GM19467 (cell line): ENCODE results near the gene SUPT5H.
A peak's percentile ranks its signal among the peaks of the same experiment; 100 is the strongest.

Experiments
- ATAC-seq: cut with Tn5 transposase; IDR thresholded peaks from one replicate; pipeline ENCODE4 v1.9.1; 2021; ENCODE audit warnings: mild to moderate bottlenecking, moderate library complexity; ENCODE audit not compliant: unreplicated experiment

The SUPT5H gene

DNA sequence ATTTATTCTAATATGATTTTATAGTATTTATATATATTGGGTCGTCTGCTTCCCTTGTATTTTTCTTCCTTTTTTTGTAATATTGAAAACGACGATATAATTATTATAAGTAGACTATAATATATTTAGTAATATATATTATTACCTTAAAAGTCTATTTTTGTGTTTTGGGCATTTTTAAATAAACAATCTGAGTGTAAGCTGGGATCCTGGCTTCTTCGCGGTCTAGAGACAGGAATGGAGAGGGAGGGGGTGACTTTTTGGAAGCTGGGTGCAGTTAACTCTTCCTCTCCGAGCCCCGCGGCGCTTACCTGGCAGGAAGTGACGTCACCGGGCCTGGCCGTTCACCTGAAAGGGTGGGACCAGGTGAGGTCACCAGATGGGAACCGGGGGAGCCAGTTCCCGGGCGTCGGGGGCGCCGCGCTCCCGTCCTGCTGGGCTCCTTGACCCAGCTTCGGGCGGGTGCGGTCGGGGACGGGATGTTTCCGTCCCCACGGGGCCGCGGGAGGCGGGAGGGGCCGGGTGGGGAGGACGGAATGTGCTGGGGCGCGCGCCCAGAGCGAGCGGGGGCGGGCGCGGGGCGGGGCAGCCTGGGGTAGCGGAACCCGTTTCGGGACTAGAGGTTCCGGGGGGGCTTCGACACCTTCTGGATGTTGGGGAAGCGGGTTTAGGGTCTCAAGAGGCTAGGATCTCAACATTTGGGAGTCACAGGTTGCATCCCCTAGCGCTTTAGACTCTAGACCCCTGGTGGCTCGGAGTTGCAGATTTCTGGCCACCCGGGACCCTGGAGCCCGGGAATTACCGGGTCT lies 36.0 kb upstream of the SUPT5H start:
- no peak for ATAC-seq

DNA sequence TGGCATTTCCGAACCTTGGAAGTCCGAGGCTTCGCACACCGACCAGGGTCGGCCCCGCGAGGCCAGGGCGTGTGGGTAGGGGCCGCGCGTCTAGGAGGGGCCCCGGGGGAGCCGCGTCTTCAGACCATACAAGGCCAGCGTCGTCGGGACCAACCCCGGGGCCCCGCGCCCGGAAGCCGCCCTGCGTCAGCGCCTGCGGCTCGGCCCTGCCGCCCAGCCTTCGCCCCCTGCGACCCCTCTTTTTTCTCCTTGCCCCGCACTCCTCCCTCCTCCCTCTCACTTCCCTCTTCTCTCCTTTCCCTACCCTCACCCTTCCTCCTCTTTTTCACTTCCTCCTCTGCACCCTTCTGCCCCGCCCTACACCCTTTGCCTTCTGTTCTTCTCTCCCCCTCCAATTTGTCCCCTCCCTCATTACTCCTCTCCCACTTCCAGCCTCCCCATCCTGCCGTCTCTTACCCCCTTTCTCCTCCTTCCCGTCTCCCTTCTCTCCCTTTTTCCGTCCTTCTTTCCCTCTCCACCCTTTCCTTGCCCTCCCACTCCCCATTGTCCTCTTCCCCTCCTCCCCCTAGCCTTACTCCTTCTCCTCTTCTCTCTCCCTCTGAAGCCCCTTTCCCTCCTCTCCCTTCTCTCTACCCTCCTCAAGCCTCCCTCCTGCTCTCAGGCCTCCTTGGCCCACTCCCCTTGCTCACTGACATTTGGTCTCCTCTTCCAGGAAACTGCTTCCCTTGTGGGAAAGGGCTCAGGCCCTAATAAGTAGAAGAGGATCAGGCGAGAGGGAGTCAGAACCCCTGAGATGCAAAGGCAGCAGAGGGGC lies 35.2 kb upstream of the SUPT5H start:
- ATAC-seq: no peak

DNA sequence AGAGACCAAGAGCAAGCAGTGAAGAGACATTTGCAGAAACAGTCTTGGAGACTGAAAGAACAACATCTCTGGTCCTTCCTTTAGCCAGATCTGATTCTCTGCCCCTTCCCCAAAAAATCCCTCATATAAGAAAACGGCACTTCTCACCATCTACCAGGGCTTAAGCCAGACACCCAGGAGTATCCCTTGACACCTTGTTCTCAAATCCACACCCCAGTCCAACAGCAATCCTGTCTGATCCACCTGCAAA lies 34.6 kb upstream of the SUPT5H start:
- no peak for ATAC-seq

- no peak for ATAC-seq
These were observed 34.1 kb upstream of the SUPT5H start for GRCh38 chr19:39411081-39411831.

GRCh38 chr19:39411832-39412099 lies 33.6 kb upstream of the SUPT5H start:
- ATAC-seq: peak; percentile 22

GRCh38 chr19:39412100-39412866 lies 33.1 kb upstream of the SUPT5H start, which contains the start of gene PLEKHG2:
PLEKHG2 (plus strand) TSS chr19:39412669; CDS start chr19:39414087, 1,418 bp downstream.
- peak; percentile 47 for ATAC-seq

- ATAC-seq: no peak
These were observed 32.5 kb upstream of the SUPT5H start for GRCh38 chr19:39412867-39413271.

DNA sequence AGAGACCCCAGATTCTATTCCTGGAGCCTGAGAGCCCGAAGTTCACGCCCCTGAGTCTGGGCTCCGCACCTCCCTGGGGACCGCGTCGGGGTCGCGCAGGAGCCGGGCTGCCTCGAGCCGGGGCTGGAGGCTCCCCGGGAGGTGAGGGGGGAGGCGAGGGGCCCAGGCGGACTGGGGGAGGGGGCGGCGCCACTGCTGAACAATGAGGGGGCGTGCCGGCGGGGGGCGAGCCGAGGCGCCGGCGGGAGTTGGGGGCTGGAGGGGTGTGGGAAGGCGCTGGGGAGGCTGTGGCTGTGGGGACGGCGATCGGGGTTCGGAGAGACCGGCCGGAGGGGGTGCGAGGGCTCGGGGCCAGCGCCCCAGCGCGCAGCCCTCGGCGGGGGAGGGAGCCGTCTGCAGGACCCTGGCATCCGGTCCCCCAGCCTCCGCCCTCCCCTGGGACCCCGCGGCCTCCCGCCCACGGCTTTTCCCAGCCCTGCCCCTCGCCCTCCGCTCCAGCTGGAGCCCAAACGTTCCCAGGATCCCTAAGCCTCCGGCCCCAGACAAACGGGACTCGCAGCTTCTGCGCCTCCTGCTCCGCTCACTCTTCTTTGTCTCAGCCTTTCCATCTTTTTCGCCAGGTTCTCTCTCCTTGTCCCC lies 32.0 kb upstream of the SUPT5H start:
- ATAC-seq: no peak

- no peak for ATAC-seq
These were observed 31.3 kb upstream of the SUPT5H start for GRCh38 chr19:39413911-39414608.

DNA sequence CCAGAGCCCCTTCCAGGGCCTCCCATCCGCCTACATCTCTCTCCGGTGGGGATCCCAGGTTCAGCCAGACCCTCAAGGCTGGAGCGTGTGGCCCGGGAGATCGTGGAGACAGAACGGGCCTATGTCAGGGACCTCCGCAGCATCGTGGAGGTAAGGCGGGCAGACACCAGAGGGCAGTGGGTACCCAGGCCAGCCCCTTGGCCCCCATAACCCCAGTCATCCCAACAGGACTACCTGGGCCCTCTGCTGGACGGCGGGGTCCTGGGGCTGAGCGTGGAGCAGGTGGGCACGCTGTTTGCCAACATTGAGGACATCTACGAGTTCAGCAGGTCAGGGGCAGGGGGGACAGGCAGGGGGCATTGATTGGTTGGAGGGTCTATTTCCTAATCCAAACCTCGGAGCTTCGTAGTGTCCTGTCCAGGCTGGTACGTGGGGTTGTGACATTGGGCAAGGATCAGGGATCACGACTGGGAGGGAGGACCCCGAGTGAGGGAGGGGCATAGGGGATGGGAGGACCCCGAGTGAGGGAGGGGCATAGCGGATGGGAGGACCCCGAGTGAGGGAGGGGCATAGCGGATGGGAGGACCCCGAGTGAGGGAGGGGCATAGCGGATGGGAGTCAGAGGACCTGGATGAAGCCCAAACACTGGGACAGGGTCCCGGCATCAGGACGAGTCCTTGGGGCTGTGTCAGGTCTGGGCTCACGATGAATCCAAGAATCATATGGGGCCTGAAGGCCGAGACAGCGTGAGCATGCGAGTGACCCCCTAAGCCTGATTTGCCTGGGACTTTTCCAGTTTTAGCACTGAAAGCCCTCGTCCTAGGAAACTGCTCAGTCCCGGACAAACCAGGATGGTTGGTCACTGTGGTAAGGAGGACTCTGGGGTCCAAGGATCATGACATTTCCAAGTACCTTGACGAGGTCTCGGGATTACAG lies 30.0 kb upstream of the SUPT5H start:
- ATAC-seq: no peak

DNA sequence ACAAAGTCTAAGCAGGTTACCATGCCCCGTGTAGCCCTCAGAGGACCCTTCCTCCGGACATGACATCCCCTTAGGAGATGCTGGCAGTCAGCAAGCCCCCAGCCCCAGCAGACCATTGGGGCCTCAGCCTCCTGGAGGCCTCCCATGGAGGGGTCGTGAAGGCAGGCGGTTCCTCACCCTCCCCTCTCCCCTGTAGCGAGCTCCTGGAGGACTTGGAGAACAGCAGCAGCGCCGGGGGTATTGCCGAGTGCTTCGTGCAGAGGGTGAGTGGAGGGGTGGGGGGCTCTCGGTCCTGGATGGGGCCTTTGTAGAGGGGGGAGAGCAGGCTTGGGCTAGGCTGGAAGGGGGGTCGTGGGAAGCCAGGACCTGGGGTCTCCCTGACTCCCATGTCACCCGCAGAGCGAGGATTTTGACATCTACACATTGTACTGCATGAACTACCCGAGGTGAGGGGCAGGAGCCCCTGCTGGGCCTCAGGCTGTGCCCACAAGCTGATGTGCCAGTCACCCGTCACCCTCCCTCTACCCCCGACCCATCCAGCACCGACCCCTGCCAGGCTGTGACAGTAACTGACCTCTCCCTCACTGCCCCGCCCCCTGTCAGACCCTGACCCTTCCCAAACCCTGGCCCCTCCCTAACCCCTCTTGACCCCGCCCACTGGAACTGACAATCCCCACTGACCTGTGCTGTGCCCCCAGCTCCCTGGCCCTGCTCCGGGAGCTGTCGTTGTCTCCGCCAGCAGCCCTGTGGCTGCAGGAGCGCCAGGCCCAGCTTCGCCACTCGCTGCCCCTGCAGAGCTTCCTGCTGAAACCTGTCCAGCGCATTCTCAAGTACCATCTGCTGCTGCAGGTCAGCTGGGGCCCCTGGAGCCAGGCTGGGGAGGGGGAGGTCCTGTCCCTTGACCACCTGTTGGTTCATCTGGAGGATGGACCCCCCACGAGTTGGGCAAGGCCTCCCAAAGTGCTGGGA lies 28.9 kb upstream of the SUPT5H start:
- no peak for ATAC-seq

DNA sequence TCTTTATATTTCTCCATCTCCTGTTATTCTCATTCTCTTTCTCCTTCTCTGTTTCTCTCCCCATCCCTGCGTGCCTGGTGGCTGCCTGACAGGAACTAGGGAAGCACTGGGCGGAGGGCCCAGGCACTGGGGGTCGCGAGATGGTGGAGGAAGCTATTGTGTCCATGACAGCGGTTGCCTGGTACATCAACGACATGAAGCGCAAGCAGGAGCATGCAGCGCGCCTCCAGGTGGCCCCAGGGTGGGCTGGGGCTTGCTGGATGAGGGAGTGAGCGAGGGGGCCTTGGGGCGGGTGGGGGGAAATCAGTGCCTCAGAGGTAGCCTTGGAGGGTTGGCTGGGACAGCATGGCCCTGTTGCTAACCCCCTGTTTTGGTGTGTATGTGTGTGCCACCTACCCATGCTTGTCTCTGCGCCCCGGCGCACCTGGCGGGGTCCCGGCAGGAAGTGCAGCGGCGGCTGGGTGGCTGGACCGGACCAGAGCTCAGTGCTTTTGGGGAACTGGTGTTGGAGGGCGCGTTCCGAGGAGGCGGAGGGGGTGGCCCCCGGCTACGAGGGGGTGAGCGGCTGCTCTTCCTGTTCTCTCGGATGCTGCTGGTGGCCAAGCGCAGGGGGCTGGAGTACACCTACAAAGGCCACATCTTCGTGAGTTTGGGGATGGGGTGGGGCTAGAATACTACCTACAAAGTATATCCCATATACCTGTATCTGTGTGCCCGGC lies 27.8 kb upstream of the SUPT5H start:
- no peak for ATAC-seq

DNA sequence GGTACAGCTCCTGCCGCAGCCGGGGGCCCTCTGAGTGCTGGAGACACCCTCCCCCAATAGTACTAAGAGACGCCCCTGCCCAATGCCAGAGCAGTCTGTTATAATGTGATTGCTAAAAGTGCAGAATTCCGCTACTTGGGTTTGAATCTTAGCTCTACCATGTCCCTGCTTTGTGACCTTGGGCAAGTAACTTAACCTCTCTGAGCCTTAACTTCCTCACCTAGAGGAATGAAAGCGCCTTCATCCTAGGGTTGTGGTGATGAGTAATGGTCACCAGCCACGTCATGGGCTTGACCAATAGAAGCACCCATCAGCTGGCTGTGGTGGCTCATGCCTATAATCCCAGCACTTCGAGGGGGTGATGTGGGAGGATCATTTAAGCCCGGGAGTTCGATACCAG lies 26.4 kb upstream of the SUPT5H start:
- ATAC-seq: no peak

- ATAC-seq: no peak
These were observed 24.6 kb upstream of the SUPT5H start for GRCh38 chr19:39420769-39421168.

DNA sequence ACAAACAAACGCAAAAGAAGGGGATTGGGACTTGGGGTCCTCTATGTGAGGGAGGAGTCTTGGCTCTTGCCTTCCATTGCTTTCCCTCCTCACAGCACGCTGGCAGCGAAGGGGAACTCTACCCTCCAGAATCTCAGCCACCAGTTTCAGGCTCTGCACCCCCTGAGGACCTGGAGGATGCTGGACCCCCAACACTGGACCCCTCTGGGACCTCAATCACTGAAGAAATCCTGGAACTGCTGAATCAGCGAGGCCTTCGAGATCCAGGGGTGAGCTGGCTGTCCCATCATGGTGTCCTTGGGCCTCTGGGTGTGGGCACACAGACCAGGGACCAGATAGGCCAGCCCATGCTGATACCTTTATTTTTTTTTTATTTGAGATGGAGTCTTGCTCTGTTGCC lies 23.4 kb upstream of the SUPT5H start:
- no peak for ATAC-seq

DNA sequence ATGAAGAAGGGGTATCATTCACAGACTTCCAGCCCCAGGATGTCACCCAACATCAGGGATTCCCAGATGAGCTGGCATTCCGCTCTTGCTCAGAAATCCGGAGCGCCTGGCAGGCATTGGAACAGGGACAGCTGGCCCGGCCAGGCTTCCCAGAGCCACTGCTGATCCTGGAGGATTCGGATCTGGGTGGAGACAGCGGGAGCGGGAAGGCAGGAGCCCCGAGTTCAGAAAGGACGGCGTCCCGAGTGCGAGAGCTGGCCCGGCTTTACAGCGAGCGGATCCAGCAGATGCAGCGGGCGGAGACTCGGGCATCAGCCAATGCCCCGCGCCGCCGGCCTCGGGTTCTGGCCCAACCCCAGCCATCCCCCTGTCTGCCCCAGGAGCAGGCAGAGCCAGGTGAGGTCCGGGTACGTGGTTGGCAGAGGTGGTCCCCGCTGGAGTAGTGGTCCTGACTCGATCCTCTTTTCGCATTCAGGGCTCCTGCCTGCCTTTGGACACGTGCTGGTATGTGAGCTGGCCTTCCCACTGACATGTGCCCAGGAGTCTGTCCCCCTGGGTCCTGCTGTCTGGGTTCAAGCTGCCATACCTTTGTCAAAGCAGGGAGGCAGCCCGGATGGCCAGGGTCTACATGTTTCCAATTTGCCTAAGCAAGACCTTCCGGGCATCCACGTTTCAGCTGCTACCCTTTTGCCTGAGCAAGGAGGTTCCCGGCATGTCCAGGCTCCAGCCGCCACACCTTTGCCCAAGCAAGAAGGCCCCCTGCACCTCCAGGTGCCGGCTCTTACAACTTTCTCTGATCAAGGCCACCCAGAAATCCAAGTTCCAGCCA lies 21.9 kb upstream of the SUPT5H start:
- no peak for ATAC-seq
